HG02678 (cell line): ENCODE measurements around the gene PCNT.

Source experiments
- ATAC-seq: cut with Tn5 transposase; IDR thresholded peaks from one replicate; pipeline ENCODE4 v1.9.1; 2021; ENCODE audit warnings: mild to moderate bottlenecking, moderate library complexity; ENCODE audit not compliant: unreplicated experiment

The PCNT gene

DNA sequence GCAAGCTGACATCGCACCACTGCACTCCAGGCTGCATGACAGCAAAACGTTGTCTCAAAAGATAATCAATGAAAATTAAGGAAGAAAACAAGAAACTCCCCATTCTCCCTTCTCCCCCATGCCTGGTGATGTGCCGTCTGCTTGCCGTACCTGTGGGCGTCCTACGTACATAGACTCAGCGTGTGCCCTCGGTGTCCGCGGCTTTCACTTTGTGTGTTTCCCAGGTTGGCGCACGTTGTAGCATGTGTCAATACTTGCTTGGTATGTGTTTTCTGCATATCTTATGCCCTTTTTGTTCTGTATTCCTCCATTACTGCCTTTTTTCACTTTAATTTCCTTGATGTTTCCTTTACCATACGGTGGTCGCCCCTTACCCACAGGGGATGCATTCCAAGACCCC, 53.8 kb downstream of the PCNT start:
- no peak for ATAC-seq

DNA sequence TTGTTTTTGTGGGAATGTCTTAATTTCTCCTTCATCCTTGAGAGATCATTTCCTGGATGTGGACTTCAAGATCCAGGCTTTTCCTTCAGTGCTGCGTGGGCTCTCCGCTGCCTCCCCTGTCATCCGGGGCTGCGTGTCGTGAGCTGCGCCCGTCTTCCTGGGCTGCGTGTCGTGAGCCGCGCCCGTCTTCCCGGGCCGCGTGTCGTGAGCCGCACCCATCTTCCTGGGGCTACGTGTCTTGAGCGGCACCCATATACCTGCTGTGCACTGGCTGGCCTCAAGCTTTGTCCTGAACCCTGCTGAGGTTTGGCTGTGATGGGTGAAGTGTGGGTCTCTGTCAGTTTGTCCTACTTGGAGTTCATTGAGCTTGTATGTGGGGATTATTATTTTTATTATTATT, 55.1 kb downstream of the PCNT start:
- no peak for ATAC-seq

DNA sequence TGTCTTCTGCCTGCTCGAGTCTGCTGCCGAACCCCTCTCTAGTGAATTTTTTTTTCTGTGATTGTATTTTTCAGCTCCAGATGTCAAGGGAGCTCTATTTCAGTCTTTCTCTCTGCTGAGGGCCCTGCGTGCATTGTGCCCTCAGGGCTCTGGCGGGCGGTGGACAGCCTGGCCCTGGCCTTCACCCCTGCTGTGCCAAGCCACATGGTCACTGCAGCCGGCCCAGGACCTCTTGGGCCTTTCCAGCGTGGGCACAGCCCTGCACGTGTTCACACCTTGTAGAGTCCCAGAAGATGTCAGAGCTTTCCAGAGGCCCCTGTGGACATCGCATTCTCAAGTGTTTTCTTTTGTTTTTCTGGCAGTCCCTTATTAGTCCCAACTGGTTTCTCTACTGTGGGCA, 55.7 kb downstream of the PCNT start:
- ATAC-seq: no peak

DNA sequence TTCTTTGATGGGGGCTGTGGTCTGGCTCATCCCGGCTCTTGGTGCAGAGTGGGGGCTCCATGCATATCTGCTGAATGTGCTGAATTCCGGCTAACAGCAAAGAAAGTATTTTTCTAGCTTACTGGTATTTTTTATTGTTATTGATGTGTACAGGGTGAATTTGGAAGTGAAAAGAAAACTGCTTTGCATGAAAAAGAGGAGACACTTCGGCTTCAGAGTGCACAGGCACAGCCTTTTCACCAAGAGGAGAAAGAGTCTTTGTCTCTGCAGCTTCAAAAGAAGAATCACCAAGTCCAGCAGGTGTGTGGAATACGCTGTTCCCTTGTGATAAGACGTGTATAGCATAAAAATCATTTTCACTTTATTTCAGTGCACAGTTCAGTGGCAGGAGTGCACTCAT, 57.6 kb downstream of the PCNT start:
- no peak for ATAC-seq

DNA sequence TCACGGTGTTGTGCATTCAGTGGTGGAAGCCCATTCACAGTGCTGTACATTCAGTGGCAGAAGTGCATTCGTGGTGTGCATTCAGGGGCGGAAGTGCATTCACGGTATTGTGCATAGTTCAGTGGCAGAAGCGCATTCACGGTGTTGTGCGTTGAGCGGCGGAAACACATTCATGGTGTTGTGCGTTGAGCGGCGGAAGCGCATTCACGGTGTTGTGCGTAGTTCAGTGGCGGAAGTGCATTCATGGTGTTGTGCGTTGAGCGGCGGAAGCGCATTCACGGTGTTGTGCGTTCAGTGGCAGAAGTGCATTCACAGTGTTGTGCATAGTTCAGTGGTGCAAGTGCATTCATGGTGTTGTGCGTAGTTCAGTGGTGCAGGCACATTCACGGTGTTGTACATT, 60.6 kb downstream of the PCNT start:
- ATAC-seq: no peak

DNA sequence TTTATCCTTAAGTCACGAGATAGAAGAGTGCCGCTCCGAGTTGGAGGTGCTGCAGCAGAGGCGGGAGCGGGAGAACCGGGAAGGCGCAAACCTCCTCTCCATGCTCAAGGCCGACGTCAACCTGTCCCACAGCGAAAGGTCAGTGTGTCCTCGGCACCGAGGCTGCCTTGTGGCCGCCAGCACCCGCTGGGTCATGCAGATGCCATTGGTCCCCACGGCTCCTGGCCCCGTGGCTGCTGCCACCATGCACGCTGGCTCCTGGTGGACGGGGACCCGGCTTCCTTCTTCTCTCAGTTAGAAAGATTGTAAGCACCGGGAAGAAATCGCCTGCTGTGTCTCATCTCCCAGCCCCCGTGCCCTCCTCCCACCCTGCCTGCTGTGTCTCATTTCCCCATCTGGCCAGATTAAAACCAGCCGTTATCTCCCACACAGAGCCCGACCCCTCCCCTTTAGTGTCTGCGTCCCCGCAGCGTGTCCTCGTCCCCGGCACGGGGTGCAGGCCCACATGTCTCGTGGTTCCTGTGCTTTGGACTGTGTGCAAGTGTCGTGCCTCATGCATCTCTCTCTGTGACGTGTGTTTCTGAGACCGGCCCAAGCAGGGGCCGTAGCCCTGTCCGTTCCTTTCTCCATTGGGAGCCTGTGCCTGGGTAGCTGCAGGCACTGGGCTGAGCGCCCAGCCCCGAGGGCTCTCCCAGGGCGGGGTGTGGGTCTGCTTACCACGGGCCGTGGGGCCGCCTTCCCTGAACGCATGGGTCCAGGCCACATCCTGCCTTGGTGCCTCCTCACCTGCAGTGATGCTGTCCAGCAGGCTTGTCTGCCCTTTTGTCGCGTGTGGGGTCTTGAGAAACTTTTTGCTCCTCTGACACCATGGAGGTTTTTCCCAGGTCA, 62.1 kb downstream of the PCNT start:
- no peak for ATAC-seq

DNA sequence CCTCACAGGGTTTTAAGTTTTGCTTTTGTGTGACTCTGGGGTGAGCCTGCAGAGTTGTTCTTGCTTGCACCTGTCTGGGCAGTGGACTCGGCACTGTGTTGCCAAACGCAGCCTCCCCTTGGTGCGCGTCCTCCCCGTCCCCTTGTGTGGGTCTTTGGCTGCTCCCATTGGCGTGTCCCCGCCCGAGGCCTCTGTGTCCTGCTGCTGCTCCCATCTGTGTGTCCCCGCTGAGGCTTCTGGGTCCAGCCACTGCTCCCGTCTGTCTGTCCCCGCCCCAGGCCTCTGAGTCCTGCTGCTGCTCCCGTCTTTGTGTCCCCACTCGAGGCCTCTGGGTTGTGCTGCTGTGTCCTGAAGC, 62.8 kb downstream of the PCNT start:
- no peak for ATAC-seq

DNA sequence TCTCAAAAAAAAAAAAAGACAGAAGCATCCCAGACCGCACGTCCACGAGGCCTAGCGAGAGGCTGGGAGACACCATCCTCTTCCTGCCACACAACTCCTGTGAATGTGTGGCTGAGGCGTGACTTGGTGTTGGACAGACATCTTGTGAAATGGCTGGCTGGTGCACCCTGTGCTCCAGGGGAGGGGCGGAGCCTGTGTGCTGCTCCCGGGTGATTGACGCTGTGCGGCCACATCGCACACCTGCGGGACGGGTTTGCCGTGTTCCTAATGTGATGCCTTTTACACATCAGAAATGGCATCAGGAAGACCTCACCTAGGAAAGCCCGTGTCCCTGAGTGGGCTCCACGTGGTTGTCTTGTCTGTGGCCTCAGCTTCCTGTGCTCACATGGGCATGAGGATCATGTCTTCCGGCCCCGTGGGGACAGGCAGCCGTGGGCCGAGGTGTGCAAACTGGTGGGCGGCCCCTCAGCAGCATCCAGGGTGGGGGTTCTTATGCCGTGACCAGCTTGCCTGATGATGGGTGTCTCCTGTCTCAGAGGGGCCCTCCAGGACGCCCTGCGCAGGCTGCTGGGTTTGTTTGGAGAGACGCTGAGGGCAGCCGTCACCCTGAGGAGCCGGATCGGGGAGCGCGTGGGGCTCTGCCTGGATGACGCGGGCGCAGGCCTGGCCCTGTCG, 64.4 kb downstream of the PCNT start:
- ATAC-seq: no peak

DNA sequence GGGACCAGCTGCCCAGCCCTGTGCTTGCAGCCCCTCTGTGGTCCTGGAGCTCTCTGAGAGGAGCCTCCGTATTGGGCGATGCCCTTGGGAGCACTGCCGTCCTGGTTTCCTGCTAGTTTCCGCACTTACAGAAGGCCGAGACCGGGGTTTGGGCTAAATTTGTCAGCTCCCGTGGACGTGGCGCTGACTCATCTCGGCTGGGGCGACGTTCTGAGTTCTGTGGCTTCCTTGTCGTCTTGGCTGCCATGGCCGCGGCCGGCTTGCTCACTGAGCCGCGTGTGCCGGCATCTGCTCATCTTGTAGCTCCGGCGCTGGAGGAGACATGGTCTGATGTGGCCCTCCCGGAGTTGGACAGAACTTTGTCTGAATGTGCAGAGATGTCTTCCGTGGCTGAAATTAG, 64.9 kb downstream of the PCNT start:
- ATAC-seq: no peak

DNA sequence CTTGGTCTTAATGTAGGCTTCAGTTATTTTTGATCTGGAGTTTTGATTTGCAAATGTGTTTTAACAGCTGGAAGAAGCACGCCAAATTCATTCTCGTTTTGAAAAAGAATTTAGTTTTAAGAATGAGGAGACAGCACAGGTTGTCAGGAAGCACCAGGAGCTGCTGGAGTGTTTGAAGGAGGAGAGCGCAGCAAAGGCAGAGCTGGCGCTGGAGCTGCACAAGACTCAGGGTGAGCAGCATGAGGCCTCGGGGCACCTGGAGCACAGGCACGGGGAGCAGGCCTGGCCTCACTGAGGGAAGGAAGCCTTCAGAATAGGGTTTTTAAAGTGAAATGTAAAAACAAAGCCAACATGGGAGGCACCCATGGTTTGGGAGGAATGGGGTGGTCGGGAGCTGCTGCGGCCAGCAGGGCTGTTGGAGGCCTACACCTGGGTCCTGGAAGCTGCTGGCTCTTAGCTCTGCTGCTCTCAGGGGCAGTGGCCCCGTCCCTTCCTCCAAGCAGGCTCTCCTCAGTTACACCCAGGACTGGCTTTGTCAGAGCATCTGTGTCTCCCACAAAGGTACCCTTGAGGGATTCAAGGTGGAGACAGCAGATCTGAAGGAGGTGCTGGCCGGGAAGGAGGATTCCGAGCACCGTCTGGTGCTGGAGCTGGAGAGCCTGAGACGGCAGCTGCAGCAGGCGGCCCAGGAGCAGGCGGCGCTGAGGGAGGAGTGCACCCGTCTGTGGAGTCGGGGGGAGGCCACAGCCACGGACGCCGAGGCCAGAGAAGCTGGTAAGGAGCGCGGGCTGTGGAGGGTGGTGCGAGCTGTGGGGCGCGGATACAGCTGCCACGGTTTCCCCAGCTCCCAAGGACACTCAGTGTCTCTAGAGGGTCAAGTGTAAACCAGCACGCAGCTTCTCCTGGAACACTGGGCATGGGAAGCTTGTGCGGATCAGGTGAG, 66.9 kb downstream of the PCNT start:
- ATAC-seq: no peak

DNA sequence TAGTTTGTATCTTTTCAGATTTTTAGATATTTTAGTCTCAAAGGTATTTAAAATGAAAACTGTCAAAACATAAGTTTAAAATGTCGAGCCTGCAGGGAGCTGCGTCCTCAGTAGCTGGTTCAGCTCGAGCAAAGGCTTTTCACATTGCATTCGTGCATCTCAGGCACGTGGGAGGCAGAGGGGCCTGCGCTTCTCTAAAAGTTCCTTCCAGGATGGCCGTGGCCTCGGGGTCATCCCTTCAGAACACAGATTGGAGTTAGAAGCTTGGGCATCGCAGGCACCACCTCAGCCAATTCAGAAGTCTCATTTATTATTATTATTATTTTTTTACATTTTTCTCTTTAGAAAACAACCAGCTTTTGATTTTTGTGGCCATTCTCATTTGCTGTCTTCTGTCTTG, 67.8 kb downstream of the PCNT start:
- ATAC-seq: no peak

DNA sequence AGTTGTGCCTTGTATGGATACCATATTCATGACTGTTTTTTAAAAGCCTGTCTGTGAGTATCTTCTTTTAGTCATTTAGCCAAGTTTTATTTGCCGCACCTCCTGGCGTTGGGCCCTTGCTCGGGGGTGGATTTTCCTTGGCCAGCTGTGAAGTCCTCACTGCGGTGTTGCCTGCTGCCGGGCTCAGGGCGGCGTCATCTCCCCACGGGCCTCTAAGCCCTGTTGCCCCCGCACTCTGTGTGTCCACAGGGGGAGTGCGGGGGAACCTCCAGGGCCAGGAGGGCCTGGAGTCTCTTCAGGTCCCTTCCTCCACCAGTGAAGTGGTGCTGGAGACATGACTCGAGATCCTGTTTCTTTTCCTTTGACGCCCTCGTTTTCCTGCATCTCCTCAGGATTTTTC, 69.0 kb downstream of the PCNT start:
- ATAC-seq: no peak

DNA sequence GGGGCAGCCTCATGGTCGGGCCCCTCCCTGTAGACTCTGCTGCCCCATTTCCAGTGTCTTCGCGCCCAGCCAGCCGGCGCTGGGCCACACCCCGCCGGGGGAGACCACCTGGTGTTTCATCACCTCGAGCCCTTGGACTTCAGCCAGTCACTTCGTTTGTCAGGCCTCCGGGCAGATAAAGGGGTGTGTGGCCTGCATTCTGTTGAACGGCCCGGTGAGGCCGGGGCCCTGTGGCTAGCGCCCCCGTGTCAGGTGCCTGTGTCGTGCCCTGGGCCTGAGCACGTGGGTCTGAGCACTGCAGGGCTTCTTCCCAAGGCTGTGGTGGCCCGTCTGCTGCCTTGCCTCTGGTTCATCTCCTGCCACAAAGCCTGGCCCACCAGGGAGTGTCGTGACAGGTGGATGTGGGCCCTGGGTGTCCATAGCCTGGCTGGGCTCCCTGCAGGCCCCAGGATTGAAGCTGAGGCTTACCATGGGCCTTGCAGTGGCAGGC, 69.5 kb downstream of the PCNT start:
- no peak for ATAC-seq

DNA sequence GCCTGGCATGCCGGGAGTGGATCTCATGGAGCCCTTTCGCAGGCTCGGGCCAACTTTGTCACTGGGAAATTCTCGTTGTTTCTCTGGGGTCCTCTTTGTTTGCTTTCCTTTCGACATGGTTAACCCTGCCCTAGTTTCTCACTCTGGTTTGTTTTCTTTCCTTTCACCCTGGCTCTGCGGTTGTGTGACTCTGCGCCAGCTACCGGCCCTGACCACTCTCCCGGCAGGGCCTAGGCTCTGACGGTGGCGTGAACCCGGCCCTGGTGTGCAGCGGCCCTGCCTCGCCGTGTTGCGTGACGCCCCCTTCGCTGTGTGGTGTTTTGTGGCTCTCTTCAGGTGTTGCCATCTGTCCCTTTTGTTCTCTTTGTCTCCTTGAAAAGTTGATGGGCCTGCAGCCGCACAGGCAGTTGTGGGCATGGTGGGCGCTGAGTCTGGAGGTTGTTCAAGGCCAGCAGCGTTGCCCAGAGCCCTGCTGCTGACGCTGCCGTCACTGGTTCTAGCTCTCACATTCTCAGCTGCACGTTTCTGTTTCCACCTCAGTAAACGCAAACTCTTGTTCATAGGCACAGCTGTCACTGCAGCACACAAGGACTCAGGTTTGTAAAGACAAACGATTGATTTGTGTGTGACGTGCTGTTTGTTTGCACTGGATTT, 70.1 kb downstream of the PCNT start:
- ATAC-seq: no peak

DNA sequence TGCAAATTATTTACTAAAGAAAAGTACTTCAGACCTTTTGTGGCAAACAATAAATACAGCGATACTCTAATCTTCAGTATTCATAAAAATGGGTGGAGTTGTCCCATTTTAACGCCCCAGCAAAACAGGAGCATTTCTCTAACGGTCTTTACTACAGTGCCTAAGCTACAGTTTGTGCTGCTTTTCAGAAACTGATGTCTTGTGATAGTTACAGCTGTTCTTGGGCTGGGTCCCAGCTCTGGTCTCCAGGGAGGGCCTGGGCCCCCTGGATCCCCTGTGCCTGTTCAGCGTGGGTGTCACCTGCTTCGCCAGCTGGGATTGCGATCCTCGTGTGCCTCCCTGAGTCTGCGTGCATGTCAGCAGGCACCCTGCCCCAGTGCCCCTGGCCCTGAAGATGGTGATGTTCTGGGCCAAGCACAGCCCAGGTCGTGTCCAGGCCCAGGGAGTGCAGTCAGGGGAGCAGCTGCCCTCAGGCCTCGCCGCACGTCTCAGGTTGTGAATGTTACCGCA, 70.7 kb downstream of the PCNT start:
- ATAC-seq: no peak

DNA sequence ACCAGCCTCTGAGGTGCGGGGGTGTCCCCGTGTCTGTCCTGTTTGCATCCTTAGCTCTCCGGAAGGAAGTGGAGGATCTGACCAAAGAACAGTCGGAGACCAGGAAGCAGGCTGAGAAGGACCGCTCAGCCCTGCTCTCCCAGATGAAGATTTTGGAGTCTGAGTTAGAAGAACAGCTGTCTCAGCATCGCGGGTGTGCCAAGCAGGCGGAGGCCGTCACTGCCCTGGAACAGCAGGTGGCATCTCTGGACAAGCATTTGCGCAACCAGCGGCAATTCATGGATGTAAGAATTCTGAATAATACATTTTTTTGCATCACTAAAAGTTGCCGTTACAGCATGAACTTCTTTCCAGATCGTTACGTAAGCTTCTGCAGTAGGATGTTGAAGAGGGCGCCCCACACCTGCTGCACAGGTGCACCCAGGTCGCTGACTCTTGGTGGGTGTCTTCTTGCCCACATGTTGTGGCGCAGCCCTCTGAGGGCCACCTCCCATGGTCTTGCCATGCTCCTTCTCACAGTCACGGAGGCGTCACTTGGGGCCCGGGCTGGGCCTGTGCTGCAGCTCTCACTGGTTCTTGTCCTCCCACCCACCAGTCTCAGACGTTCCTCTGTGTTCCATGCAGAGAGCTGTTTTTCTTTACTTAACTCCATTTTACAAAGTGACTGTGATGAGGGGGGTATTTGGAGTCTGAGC, 73.4 kb downstream of the PCNT start:
- no peak for ATAC-seq

DNA sequence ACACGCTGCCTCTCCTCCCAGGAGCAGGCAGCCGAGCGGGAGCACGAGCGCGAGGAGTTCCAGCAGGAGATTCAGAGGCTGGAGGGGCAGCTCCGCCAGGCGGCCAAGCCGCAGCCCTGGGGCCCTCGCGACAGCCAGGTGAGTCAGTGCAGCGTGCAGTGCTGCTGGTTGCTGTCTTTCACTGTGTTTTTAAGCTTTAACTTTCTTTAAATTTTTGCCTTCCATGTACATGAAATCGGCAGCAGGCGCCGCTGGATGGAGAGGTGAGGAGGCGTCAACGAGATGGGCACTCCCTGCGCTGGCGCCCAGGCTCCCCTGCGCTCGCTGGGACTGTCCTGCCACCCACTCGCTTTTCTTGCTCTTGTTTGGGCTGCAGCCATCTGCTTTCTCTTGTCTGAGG, 74.0 kb downstream of the PCNT start:
- no peak for ATAC-seq

DNA sequence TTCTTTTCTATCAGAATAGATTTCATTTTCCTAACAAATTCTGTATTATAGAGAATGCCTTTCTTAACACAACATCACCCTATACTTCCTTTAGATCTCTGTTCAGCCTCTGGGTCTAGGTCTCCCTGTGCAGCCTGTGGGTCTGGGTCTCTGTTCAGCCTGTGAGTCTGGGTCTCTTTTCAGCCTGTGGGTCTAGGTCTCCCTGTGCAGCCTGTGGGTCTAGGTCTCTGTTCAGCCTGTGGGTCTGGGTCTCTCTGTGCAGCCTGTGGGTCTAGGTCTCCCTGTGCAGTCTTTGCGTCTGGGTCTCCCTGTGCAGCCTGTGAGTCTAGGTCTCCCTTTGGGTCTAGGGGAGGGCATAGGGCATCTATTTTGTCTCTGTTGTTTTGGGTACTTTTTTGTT, 75.2 kb downstream of the PCNT start:
- ATAC-seq: no peak

DNA sequence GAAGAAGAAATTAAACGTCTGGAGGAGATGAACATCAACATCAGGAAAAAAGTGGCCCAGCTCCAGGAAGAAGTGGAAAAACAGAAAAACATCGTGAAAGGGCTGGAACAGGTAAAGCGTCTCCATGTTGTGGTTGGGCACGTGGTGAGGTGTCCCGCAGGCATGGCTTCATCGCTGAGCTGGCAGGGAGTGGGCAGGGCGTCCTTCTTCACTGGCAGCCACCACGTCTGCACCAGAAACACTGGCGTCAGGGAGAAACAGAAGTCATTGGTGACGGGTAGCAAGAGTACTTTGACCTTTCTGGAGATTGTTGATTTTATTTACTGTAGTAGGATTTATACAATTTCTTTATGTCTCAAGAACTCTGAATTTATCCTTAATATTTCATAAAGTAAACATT, 75.7 kb downstream of the PCNT start:
- ATAC-seq: no peak
